GM19099 (cell line): ENCODE results near the gene NECTIN1.

ENCODE experiments used
- POLR2A ChIP-seq: IDR thresholded peaks from 3 replicates; pipeline ENCODE4 v1.6.1; 2011; ENCODE audit warnings: low read depth; ENCODE audit not compliant: insufficient read length; ENCODE audit errors: extremely low read depth

The NECTIN1 gene

GRCh38 chr11:119645018-119645417 lies 84.0 kb downstream of the NECTIN1 start:
- TF ChIP-seq POLR2A = no peak

- no peak for TF ChIP-seq POLR2A
These were observed 84.5 kb downstream of the NECTIN1 start for GRCh38 chr11:119644502-119644901.

- no peak for TF ChIP-seq POLR2A
These were observed 85.1 kb downstream of the NECTIN1 start for GRCh38 chr11:119643876-119644225.

- TF ChIP-seq POLR2A = no peak
These were observed 85.7 kb downstream of the NECTIN1 start for GRCh38 chr11:119643212-119643875.

- no peak for TF ChIP-seq POLR2A
These were observed 86.8 kb downstream of the NECTIN1 start for GRCh38 chr11:119641983-119642745.

- no peak for TF ChIP-seq POLR2A
These were observed 88.5 kb downstream of the NECTIN1 start for GRCh38 chr11:119640541-119640940.

- no peak for TF ChIP-seq POLR2A
These were observed 89.3 kb downstream of the NECTIN1 start for GRCh38 chr11:119639642-119640205.

- TF ChIP-seq POLR2A = no peak
These were observed 90.1 kb downstream of the NECTIN1 start for GRCh38 chr11:119638851-119639250.

GRCh38 chr11:119637481-119637880 lies 91.5 kb downstream of the NECTIN1 start:
- no peak for TF ChIP-seq POLR2A

GRCh38 chr11:119635776-119636175 lies 93.2 kb downstream of the NECTIN1 start:
- no peak for TF ChIP-seq POLR2A

- TF ChIP-seq POLR2A = no peak
These were observed 93.8 kb downstream of the NECTIN1 start for GRCh38 chr11:119635041-119635740.

- TF ChIP-seq POLR2A = no peak
These were observed 94.7 kb downstream of the NECTIN1 start for GRCh38 chr11:119634301-119634700.

GRCh38 chr11:119629834-119630624 lies 99.0 kb downstream of the NECTIN1 start:
- no peak for TF ChIP-seq POLR2A

- no peak for TF ChIP-seq POLR2A
These were observed 99.9 kb downstream of the NECTIN1 start for GRCh38 chr11:119629085-119629484.

- no peak for TF ChIP-seq POLR2A
These were observed 101.7 kb downstream of the NECTIN1 start for GRCh38 chr11:119627286-119627685.

GRCh38 chr11:119626871-119627270 lies 102.1 kb downstream of the NECTIN1 start:
- no peak for TF ChIP-seq POLR2A
